Astrocyte of the cerebellum (primary cell): ENCODE results near the gene KIAA1210.

Experiments used
- DNase-seq: peaks from one replicate; pipeline ENCODE4 v3.0.0-alpha.2; 2011; ENCODE audit warnings: low read depth
- H3K4me3 ChIP-seq: 2 replicates; pipeline ENCODE4 v1.5.1; 2011; ENCODE audit warnings: mild to moderate bottlenecking, low read depth, low read length, moderate library complexity
- in situ Hi-C: cut with HindIII; loops from 2 replicates; pipeline ENCODE4 v1.10.0; 2017; ENCODE audit warnings: low sequenced_read_pairs
- TF ChIP-seq, protein P1 (sequence below): IDR thresholded peaks from 2 replicates; pipeline ENCODE4 v1.5.1; 2012; ENCODE audit warnings: low read length, low read depth, moderate library complexity, mild to moderate bottlenecking; ENCODE audit errors: missing control alignments

The KIAA1210 gene

DNA sequence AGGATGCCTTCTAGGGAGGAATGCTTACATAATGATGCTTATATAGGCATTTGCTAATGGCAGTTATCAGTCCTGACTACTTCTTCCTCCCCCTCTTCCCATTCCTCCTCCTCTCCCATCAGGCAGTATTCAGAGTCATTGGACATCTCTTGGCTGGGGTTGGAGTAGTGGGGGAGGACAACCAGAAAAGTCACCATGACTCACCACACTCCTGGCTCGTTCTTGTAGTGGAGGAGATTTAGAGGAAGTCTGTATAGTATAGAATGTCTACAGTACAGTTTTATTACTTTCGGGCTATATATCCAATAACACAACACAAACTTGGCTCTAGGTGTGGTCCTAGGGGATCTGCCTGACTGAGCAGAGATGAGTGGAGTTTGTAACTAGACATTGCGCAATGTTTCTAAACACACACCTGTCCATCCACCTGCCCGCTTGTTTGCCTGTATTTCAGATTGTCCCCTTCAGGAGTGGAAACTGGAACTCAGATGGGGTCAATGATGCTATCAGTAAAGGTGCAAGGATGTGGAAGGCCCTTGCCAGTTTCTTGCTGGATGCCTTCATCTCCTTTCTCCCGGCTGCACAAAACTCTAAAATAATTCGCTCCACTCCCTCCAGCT is 27.9 kb upstream of the KIAA1210 start:
- in situ Hi-C loops = no loop called here
- TF ChIP-seq, protein P1, sequence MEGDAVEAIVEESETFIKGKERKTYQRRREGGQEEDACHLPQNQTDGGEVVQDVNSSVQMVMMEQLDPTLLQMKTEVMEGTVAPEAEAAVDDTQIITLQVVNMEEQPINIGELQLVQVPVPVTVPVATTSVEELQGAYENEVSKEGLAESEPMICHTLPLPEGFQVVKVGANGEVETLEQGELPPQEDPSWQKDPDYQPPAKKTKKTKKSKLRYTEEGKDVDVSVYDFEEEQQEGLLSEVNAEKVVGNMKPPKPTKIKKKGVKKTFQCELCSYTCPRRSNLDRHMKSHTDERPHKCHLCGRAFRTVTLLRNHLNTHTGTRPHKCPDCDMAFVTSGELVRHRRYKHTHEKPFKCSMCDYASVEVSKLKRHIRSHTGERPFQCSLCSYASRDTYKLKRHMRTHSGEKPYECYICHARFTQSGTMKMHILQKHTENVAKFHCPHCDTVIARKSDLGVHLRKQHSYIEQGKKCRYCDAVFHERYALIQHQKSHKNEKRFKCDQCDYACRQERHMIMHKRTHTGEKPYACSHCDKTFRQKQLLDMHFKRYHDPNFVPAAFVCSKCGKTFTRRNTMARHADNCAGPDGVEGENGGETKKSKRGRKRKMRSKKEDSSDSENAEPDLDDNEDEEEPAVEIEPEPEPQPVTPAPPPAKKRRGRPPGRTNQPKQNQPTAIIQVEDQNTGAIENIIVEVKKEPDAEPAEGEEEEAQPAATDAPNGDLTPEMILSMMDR = no peak
- H3K4me3 ChIP-seq = no peak overlapping the region
- no peak for DNase-seq

DNA sequence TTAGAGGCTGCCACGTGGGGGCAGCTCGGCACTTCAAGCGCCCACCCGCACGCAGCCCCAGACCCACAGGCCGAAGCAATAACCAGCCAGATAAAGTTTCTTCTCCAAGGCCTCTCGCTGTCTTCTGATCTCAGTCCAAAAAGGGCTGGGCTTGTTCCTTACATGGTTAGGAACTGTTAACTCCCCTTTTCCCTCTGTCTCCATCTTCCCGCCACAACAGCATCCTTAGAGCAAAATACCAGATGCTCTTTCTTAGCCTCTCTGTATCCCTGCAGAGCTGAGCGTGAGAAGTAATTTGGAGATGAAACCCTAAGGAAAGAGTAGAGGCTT is 23.4 kb upstream of the KIAA1210 start:
- in situ Hi-C loops = no loop called here
- DNase-seq = no peak
- H3K4me3 ChIP-seq = no peak overlapping the region
- TF ChIP-seq, protein P1 = no peak

DNA sequence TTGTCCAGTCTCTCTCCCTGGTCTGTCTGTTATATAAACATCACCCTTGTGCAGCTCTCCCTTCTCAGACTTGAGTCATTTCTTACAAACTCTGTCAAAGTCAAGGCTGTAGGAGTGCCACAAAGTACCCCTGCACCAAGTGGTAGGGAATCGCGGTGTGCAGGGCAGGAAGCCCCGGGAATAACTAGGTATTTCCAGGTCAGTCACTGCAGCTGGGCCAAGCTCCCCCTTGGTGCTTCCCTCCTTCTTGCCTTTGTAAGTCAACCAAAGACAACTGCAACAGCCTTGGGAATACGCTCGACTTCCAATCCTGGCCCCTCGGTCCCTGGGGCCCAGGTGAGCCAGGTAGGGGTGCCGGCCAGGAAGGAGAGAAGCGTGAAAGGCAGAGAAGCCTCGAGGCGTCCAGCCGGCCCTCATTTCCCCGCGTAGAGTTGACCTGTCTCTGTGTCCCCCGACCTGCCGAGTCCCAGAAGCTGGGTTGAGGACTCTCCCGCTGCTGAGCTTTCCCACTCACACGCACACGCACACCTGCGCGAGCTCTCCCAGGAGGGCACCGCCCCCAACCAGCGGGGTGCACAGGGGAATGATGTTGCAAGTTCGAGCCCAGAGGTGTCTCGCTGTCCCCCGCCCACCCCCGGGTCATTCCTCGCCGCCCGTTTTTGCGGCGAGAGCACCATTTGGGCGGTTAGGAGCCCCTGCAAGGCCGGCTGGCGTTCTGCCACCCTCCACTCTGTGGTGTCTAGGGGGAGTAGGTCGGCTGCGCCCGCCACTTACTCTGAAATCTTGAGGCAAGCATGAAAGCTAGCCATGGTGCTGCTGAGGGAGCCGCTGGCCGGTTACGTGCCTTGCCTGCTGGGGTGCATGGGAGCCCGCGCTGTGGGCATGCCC is 22.8 kb upstream of the KIAA1210 start:
- no peak for DNase-seq
- TF ChIP-seq, protein P1 = no peak
- in situ Hi-C loops = no loop called here
- no peak overlapping the region for H3K4me3 ChIP-seq

DNA sequence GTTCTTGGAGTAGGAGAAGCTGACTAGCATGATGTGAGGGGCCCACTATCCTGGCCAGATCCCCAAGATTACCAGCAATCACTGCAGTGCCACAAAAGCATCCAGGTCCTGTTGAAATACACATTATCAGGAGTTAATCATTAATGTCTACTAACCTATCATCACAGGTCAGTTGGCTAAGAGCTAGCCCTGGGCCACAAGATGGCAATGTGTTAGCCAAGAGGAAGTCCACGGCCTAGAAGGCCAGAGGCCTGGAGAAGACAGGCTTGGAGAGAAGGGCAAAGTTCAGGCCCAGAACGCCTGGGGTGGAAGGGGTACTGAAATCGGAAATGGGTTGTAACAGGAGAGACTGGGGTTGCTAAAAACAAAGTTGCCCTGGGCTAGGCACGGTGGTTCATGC is 19.9 kb upstream of the KIAA1210 start:
- in situ Hi-C loops = no loop called here
- TF ChIP-seq, protein P1 = no peak
- no peak for DNase-seq
- no peak overlapping the region for H3K4me3 ChIP-seq

DNA sequence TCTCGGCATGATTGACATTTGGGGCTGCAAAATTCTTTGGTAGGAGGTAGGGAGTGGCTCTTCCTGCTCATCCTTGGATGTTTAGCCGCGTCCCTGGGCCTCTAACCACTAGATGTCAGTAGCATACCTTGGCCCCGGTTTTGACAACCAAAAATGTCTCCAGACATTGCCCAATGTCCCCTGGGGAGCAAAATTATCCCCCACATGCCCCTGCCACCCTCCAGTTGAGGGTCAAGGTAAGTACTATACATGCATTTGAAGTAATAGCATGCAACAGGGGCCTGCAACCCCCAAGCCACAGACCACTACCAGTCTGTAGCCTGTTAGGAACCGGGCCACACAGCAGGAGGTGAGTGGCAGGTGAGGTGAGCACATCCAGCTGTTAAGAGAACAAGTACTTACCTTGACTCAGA is 17.6 kb upstream of the KIAA1210 start:
- no peak for DNase-seq
- no peak overlapping the region for H3K4me3 ChIP-seq
- in situ Hi-C loops = no loop called here
- TF ChIP-seq, protein P1 = peak; percentile 56

DNA sequence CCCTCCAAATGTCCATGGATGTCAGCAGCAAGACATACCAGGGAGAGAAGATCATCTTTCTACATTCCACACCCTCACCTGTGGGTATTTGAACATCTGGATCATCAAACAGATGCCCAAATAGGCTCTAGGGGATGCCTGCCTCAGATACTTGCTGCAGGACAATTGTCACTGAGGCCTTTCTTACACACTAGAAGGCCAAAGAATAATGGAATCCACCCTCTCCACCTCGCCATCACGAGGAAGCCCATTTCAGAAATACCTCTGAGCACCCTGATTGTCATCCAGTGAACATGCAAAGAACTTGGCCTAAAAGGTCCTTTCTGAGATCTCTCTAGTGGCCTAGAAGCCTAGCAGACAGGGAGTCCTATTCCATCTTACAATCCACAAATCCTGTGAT is 6.9 kb upstream of the KIAA1210 start:
- TF ChIP-seq, protein P1 = no peak
- DNase-seq = no peak
- H3K4me3 ChIP-seq = no peak overlapping the region
- in situ Hi-C loops = no loop called here
